ENCODE measurements around the gene NCOA3. TPM values are rescaled to one million over a fixed set of nuclear protein-coding genes. Genes with fewer than 3 reads are reported as not detected.

NCOA3 gene
- total and polyA plus RNA-seq, 10 of the 15 experiments (the other 5 are each of a cell fraction or from before 2014, with no cell fraction given): 16.9 to 96.2 (median 73.6) TPM

GRCh38 chr20:47574616-47575364 is 73.1 kb downstream of the NCOA3 start (continued):
- TF ChIP-seq PML (IDR thresholded peaks at IDR 0.05; ENCODE audit: low read length): no peak
- TF ChIP-seq SMARCA5 (IDR thresholded peaks at IDR 0.05): no peak
- no peak for TF ChIP-seq ATF3 (IDR thresholded peaks at IDR 0.05; ENCODE audit: borderline replicate concordance, extremely low read depth, low read depth, low read length)
- TF ChIP-seq CREB1 (IDR thresholded peaks at IDR 0.05; ENCODE audit: low read depth): no peak
- TF ChIP-seq NR2C1 (IDR thresholded peaks at IDR 0.05): peak; percentile 54
- no peak for TF ChIP-seq ZNF274 (IDR thresholded peaks at IDR 0.05; ENCODE audit: insufficient read depth, insufficient read length)
- TF ChIP-seq ZNF384 (IDR thresholded peaks at IDR 0.05; ENCODE audit: borderline replicate concordance, low read depth, low read length): no peak
- no peak for TF ChIP-seq SMC3 (IDR thresholded peaks at IDR 0.05; ENCODE audit: borderline replicate concordance, low read length)
- no peak for TF ChIP-seq STAT3 (IDR thresholded peaks at IDR 0.05; ENCODE audit: low read depth, low read length)
- TF ChIP-seq NRF1 (conservative IDR thresholded peaks at IDR 0.05; ENCODE audit: low read depth, low read length): no peak
- no peak for TF ChIP-seq SKIL (IDR thresholded peaks at IDR 0.05; ENCODE audit: low read depth, poor library complexity, severe bottlenecking)
- no peak for TF ChIP-seq NFYB (IDR thresholded peaks at IDR 0.05; ENCODE audit: insufficient read depth, low read depth, low read length)
- TF ChIP-seq KDM1A (IDR thresholded peaks at IDR 0.05; ENCODE audit: borderline replicate concordance): no peak
- no peak for TF ChIP-seq HDGF (IDR thresholded peaks at IDR 0.05)
- no peak for TF ChIP-seq TCF3 (IDR thresholded peaks at IDR 0.05; ENCODE audit: borderline replicate concordance, insufficient read depth, low read depth, low read length)
- TF ChIP-seq HDAC6 (IDR thresholded peaks at IDR 0.05; ENCODE audit: unreplicated experiment): no peak
- no peak for TF ChIP-seq HSF1 (IDR thresholded peaks at IDR 0.05; ENCODE audit: low read depth, low read length)
- TF ChIP-seq JUNB (IDR thresholded peaks at IDR 0.05): no peak
- TF ChIP-seq FOXK2 (IDR thresholded peaks at IDR 0.05): no peak
- TF ChIP-seq MLLT1 (IDR thresholded peaks at IDR 0.05): peak; percentile 28; the same call in 1 of the 2 replicates
- TF ChIP-seq NFIC (IDR thresholded peaks at IDR 0.05; ENCODE audit: low read depth, low read length): no peak; the same call in 1 of the 2 replicates
- TF ChIP-seq SP1 (IDR thresholded peaks at IDR 0.05; ENCODE audit: low read depth, low read length): no peak
- TF ChIP-seq BRCA1 (IDR thresholded peaks at IDR 0.05; ENCODE audit: low read depth, low read length): no peak
- TF ChIP-seq KAT2A (conservative IDR thresholded peaks at IDR 0.05; ENCODE audit: control insufficient read depth, low read depth, low read length): no peak
- no peak for TF ChIP-seq SRF (IDR thresholded peaks at IDR 0.05; ENCODE audit: low read depth in 2 of 2, low read length in 2 of 2)
- no peak for TF ChIP-seq RBBP5 (conservative IDR thresholded peaks at IDR 0.05)
- TF ChIP-seq BMI1 (IDR thresholded peaks at IDR 0.05; ENCODE audit: borderline replicate concordance): no peak

Measured in GM12878 (cell line).